GM12891 (cell line): Measurements from ENCODE around the gene KIF16B.
"Not testable (repeated sequence)": the region's sequence is repeated elsewhere in the genome, so short reads cannot be mapped to it uniquely, and the experiment has no call there.

Source experiments
- PAX5 ChIP-seq: IDR thresholded peaks from 2 replicates; pipeline ENCODE4 v1.6.1; 2011; ENCODE audit warnings: low read length, moderate library complexity, mild to moderate bottlenecking; ENCODE audit not compliant: insufficient read depth, severe bottlenecking
- POLR2A ChIP-seq: IDR thresholded peaks from 2 replicates; pipeline ENCODE4 v1.6.1; 2011; ENCODE audit warnings: low read depth, low read length, control low read depth
- POLR2AphosphoS5 ChIP-seq: IDR thresholded peaks from 2 replicates; pipeline ENCODE4 v1.6.1; 2011; ENCODE audit warnings: low read depth, low read length, control low read depth
- TAF1 ChIP-seq: IDR thresholded peaks from 2 replicates; pipeline ENCODE4 v1.6.1; 2011; ENCODE audit warnings: low read depth, low read length, control low read depth

- TF ChIP-seq POLR2A, POLR2AphosphoS5, TAF1, PAX5: not testable (repeated sequence)
Observed at GRCh38 chr20:16596404-16596803, 23.2 kb upstream of the KIF16B start.
